ENCODE results near the gene TXNIP. TPM values are rescaled to one million over a fixed set of nuclear protein-coding genes. Genes with fewer than 3 reads are reported as not detected.

The TXNIP gene
- total and polyA plus RNA-seq, 8 donors, result 105 to 491 (median 255) TPM

DNA sequence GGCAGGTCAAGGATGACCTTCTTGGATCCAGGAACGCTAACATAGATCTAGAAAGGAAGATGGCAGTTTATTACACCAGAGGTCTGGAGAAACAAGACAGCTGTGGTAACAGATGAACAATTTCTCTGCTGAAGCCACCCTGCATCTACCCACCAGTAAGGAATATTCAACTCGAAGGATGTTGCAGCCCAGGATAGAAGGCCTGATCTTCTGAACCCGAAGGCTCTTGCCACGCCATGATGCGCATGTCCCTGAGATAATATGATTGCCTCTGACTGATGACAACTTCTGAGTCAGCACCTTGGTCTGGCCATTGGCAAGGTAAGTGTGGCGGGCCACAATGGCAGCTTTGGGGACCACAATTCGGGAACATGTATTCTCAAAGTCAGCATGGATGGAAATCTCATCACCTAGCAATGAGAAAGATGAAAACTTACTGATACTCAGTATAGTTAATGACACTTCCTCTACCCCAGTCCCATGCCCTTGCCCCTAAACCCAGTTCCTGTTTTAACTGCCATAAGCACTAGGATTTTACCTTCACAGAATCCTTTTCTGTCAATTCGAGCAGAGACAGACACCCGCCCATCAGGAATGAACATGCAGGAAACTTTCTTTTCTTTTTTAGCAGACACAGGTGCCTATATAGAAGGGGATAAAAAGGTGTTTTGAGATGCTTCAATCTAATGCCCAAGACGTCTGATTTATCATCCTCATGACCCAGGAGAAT, 1.8 kb downstream of the TXNIP start:
- Histone ChIP-seq H3K4me3 (peak overlapping the region; percentile 57 to 93 (median 65)), H3K4me1 (peaks cover 14 to 44% (median 20%) of the 10 kb centered on the region in 3 donors), H3K9me3 (no peaks in the 10 kb centered on the region), H3K27me3 (no peaks in the 10 kb centered on the region), H3K27ac (peak overlapping the region; percentile 43 to 96 (median 74)), H3K36me3 (peaks cover 0 to 45% (median 20%) of the 10 kb centered on the region in 3 donors)
- 4 to 9% methylated on average over 10 of the region's 10 CpGs for WGBS, 2 donors
- TF ChIP-seq, protein P1, sequence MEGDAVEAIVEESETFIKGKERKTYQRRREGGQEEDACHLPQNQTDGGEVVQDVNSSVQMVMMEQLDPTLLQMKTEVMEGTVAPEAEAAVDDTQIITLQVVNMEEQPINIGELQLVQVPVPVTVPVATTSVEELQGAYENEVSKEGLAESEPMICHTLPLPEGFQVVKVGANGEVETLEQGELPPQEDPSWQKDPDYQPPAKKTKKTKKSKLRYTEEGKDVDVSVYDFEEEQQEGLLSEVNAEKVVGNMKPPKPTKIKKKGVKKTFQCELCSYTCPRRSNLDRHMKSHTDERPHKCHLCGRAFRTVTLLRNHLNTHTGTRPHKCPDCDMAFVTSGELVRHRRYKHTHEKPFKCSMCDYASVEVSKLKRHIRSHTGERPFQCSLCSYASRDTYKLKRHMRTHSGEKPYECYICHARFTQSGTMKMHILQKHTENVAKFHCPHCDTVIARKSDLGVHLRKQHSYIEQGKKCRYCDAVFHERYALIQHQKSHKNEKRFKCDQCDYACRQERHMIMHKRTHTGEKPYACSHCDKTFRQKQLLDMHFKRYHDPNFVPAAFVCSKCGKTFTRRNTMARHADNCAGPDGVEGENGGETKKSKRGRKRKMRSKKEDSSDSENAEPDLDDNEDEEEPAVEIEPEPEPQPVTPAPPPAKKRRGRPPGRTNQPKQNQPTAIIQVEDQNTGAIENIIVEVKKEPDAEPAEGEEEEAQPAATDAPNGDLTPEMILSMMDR (IDR thresholded peaks at IDR 0.05), result no peak
- DNase-seq (peak in 4 of 6 donors; percentile 40 to 49 (median 44)), FAIRE-seq (no peak), ATAC-seq (no peak)
- intact Hi-C loops (cut with DNase I), result no loop called here

- Histone ChIP-seq H3K36me3 (peaks cover 0 to 45% (median 20%) of the 10 kb centered on the region in 3 donors), H3K27me3 (no peaks in the 10 kb centered on the region), H3K4me1 (peaks cover 9 to 37% (median 16%) of the 10 kb centered on the region in 3 donors), H3K27ac (peak overlapping the region in 2 of 4 donors; percentile 57 to 90), H3K4me3 (peak overlapping the region; percentile 57 to 93 (median 65)), H3K9me3 (no peaks in the 10 kb centered on the region)
- FAIRE-seq, result no peak
- 23% methylated on average over 6 of the region's 6 CpGs for WGBS, 2 donors
- peak in 1 of 6 donors; percentile 21 for DNase-seq
- intact Hi-C loops (cut with DNase I), result no loop called here
- TF ChIP-seq, protein P1 (IDR thresholded peaks at IDR 0.05), result no peak
- no peak for ATAC-seq
These were observed 2.6 kb downstream of the TXNIP start for GRCh38 chr1:145993618-145994390.

DNA sequence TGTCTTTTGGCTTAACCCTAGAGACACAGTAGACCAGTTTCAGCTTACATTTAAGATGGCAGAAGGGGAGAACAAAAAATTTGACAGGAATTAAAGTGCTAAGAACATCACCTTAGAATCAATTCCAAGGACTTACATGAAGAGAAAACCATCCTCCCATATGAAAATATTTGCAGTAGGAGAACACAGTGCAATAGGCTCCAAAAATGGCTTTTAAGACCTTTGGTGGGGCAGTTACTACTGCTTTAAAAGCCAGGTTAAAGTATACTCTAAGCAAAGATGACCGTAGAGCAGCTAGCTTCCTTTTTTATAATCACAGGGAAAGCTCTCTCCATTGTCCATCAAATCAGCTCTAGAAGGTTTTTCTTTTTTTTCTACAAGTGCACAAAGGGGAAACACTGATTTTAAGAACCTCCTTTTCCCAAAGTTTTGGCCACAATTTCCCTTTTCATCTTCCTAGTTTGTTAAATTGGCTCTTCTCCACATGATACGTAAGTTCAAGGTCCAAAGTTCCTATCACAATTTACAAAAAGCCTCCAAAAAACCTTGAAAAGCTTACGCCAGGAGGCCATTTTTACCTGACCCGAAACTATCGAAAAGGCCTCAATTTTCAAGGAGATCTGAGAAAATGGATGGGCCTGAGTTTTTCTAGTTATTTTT, 3.3 kb downstream of the TXNIP start:
- ATAC-seq (no peak), DNase-seq (no peak), FAIRE-seq (no peak)
- intact Hi-C loops (cut with DNase I), result no loop called here
- Histone ChIP-seq H3K27ac (peak overlapping the region in 3 of 4 donors; percentile 34 to 90 (median 57)), H3K27me3 (no peaks in the 10 kb centered on the region), H3K36me3 (peaks cover 0 to 45% (median 20%) of the 10 kb centered on the region in 3 donors), H3K4me1 (peaks cover 5 to 30% (median 12%) of the 10 kb centered on the region in 3 donors), H3K4me3 (peak overlapping the region; percentile 57 to 93 (median 65)), H3K9me3 (no peaks in the 10 kb centered on the region)
- TF ChIP-seq, protein P1 (IDR thresholded peaks at IDR 0.05), result no peak
- WGBS, 2 donors, result 14% methylated on average over 5 of the region's 5 CpGs

- TF ChIP-seq, protein P1 (IDR thresholded peaks at IDR 0.05), result no peak
- 24 to 63% methylated on average over 1 of the region's 1 CpG for WGBS, 2 donors
- ATAC-seq (no peak), DNase-seq (peak in 1 of 6 donors; percentile 9), FAIRE-seq (no peak)
- no peaks in the 10 kb centered on the region for H3K9me3 ChIP-seq
- peak overlapping the region in 3 of 4 donors; percentile 57 to 93 (median 69) for H3K4me3 ChIP-seq
- peaks cover 0 to 45% (median 20%) of the 10 kb centered on the region in 3 donors for H3K36me3 ChIP-seq
- peak overlapping the region in 3 of 4 donors; percentile 34 to 90 (median 57) for H3K27ac ChIP-seq
- intact Hi-C loops (cut with DNase I), result no loop called here
- no peaks in the 10 kb centered on the region for H3K27me3 ChIP-seq
- peaks cover 5 to 25% (median 10%) of the 10 kb centered on the region in 3 donors for H3K4me1 ChIP-seq
These were observed 3.9 kb downstream of the TXNIP start for GRCh38 chr1:145992502-145992936.
